HG02970 (cell line): Measurements from ENCODE around the gene GSE1.

Experiments
- ATAC-seq: cut with Tn5 transposase; IDR thresholded peaks from one replicate; pipeline ENCODE4 v1.9.1; 2021; ENCODE audit warnings: mild to moderate bottlenecking, moderate library complexity, moderate number of reproducible peaks; ENCODE audit not compliant: unreplicated experiment, low FRiP score

GSE1 gene

DNA sequence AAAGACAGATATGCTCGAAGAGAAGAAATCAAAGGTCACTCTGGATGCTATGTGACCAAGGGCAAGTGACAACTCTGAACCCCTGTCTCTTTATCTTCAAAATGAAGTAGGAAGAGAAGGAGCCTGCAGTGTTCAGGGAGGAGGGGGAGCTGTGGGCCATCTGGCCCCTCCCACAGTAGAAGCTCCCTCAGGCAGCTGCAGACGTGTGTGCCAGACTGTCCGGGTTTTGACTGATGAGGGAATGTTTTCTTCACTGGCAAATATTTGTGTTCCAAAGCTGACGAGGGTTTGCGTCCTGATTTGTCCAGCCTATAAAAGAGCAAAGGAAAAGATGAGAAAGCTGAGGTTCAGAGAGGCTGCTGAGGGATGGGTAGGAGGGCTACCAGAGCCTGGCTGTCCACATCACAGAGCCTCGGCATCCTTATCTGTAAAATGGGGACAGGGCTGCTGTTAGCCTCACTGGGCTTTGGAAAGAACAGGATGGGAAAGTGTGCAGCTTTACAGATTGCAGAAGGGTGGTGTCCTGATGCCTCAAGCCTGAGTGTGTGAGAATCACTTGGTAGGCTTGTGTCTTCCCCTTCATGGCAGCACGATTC, 77.4 kb downstream of the GSE1 start:
- no peak for ATAC-seq

DNA sequence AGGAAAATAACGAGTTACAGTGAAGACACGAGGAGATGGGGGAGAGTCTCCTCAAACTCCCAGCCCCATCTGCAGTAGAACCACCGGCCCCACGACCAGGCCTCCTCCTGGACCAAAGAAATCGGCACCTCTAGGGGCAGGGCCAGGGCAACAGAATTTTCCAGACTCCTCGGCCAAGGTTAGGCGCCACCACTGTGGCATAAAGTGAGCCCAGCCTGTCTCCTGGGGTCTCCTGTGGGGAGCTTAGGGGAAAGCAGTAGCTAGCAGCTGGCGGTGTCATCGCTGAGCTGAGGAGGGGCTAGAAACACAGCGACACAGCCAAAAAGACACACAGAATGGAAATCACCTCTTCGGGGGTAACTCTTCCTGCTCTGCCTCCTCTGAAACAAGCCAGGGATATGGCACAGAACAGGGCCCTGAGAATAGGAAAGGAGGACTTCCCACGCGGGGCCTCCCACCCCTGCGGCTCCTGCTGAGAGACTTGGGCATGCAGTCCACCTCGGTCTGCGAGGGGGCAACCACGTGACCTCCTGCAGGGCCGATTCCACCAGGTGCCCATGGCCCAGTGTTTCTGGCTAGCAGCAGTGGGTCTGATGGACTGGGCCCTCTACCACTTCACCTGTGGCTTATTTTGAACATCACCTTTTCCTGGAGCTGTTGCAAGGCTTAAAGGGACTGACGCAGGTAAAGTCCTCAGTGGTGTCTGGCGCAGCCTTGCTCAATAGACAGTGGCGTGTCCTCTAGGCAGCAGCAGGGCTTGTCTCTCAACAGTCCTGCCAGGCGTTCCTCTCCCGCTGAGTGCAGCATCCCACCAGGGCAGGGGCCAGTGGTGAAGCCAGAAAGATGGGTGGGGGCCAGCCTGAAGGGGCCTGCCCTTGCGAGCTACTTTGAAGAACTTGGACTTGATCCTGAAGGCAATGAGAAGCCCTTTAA, 82.3 kb downstream of the GSE1 start:
- no peak for ATAC-seq

DNA sequence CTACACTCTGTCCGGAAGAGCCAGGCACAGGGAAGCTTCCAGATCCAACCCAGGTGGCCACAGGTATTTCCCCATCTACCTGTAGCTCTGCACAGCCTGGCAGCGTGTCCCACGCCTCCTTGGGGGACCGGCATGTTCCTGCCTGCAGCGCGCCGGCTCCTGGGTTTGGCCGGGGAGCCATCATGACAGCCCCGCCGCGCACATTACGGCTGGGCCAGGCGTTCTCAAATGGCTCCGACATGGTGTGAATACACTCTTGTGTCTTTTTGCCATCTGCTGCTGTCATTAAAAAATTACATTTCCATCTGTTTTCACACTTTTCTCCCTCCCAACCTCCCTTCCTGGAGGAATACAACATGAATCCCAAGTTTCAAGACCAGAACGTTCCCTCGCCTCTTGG, 83.7 kb downstream of the GSE1 start:
- no peak for ATAC-seq

DNA sequence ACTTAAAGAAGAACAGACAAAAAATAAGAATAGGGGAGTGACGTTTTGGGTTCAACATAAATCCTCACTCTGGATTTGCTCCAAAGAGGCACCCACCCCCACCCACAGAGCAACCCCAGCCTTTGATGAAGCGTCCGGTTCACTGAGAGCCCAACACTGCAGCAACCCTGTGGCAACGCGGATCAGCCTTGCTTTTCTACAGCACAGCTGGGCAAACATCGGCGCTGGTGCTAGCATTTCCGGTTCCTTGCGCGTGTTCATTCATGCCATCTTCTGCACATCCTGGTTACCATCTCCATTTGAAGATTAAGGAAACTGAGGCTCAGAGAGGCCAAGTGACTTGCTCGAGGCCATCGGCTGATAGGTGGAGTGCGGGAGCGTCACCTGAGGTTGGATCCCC, 84.3 kb downstream of the GSE1 start:
- no peak for ATAC-seq

DNA sequence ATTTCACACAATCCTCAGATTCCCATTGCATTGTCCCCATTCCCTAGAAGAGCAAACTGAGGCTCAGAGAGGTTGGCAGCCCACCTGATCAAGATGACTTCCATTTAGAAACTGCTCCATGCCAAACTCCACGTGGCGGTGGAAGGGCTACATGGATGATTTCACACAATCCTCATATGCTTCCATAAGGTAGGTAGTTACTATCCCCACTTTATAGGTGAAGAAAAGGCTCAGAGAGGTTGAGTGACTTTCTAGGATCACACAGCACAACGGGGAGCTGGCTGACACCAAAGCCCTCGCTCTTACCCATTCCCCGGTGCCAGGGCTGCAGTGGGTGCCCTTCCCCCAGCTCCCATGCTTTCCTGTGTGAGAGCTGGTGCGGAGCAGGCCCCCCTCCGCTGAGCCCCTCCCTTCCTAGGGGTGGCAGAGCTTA, 85.4 kb downstream of the GSE1 start:
- ATAC-seq = no peak

DNA sequence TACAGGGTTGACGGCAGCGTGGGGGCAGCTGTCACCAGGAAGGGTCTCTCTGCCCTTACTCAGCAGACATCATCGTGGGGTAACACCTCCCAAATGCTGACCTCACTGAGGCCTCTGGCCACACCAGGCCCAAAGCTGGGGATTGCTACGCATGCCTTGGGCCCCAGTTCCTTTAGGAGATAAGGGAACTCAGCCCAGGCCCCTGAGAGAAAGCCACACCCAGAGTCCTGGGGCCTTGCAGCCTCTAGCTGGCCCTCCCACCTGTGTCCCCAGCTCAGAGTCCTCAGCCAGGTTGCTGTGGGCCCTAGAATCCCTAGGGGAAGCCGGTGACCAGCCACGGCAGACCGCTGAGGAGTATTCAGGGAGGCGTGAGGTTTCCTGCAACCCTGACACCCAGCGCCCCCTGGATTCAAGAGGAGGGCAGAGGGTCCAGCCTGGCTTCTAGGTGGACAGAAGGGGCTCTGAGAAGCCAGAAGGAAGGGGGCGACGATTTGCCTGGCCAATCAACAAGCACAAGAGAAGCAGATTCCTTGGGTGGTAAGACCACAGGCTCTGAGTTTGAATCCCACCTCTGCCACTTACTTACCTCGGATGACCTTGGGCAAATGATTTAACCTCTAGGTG, 85.9 kb downstream of the GSE1 start:
- ATAC-seq = no peak

DNA sequence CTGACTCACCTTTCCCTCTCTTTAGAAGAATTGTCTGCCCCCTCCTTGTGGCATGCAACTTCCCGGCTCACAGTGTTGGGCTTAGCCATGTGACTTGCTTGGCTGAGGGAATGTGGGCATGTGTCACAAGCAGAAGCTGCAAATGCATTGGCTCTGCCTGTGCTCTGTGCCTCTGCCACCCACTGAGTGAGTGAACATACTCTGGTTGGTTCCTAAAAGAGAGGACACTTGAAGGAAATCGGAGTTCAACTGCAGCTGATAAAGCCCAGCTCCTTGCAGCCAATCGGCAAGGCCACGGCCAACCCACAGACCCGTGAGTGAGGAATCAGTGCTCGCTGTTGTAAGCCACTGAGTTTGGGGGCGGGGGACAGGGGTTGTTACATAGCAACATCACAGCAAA, 86.5 kb downstream of the GSE1 start:
- no peak for ATAC-seq

DNA sequence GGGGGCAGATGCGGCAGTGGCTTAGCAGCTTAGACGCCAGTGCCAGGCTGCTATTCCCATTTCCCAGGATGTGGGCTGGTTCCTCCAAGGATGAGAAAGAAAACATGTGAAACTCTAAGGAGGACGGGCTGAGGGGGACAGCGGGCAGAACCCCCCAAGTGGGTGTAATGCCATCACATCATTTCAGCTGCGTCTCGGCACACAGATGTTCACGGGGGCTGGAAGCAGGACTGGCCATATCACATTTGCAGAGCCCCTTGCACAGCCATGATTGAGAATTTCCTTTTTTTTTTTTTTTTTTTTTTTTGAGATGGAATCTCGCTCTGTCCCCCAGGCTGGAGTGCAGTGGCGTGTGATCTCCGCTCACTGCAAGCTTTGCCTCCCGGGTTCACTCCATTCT, 90.9 kb downstream of the GSE1 start:
- no peak for ATAC-seq

DNA sequence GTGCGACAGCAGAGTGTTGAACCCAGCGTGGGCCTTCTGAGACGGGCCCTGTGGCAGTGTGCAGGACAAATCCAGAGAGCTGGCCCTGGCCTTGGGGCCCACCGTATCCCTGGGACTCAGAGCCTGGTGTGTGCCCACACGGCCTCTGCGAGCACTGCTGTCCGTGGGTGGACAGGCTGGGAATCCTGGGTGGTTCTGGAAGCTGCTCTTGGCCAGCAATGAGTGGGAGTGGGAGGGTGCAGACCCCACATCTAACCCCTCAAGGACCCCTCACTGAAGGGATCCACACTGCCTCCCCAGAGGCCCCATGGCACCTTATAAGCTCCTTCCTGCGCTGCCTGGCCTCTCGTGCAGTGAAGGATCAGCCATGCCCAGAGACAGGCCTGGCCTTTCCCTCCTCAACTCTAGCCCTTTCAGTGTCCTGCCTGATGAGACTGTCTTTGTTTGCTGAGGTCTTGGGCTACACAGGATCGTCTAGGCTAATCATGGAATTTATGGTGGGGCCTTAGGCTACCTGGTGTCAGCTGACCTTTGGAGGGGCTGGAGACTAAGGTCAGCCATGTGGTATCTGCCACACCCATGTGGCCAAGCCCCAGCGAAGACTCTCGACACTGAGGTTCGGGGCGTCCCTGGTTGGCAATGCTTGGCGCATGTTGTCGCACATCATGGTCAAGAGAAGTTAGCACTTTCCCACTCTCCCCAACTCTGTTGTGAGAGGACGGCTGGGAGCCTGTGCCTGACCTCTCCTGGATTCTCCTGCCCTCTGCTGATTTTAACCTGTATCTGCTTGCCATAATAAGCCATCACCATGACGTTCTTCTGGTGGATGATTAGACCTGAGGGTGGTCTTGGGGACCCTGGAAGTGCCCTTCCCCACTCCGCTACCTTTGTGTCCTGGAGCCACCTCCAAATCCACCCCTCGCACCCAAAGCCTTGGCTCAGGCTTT, 92.1 kb downstream of the GSE1 start:
- ATAC-seq = no peak

DNA sequence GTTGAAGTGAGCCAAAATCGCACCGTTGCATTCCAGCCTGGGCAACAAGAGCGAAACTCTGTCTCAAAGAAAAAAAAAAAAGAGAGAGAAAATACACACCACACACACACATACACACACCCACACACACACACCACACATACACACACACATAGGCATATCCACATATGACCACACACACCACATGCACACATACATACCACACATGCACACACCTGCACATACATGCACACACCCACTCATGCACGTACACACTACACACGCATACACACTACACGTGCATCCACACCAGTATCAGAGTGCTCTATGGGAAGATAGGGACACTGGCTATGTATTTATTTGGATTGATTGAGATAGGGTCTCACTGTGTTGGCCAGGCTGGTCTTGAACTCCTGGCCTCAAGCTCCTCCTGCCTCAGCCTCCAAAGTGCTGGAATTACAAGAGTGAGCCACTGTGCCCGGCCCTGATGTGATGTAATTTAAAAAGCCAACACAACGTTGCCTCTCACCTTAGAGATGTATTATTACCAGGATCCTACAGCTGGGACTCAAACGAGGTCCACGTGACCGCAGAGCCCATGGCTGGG, 93.4 kb downstream of the GSE1 start:
- ATAC-seq = no peak

DNA sequence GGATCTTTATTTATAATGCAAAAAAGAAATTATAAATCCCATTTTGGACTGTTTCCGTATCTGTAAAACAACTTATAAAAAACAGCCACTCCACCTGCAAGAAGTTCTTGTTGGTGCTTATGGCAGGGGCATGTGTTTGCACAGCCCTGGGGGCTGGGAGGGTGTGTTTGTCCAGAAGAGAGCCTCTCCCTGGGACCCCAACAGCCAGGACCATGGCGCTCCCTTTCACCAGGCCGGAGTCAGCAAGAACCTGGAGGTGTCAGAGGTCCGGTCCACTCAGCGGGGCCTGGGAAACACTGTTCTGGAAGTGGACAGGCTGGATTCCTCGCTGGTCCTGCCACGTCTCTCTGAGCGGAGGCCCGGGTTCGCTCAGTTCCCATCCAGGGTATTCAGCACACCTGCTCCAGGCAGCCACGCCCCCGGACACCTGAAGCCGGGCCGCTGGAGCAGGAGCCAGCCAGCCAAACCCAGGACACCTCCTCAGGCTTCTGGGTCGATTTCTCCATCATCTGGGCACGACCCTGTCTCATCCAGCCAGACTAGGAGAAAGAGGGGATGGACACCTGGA, 94.5 kb downstream of the GSE1 start:
- ATAC-seq = no peak

DNA sequence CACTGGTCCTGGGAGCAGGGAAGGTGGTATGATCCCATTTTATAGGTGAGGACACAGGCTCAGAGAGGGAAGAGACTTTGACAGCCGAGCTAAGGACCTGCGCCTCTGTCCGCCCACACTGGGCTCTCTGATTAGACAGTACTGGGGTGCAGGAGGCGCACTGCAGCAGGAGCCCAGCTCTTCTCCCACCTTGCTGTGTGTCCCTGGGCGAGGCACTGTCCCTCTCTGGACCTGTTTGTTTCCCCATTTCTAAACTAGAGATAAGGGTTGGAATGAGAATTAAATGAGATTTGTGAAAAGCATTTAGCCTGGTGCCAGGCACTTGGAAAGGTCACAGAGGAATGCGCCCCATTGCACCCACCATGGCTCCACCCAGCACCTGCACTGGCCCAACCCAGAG, 95.2 kb downstream of the GSE1 start:
- ATAC-seq = no peak

DNA sequence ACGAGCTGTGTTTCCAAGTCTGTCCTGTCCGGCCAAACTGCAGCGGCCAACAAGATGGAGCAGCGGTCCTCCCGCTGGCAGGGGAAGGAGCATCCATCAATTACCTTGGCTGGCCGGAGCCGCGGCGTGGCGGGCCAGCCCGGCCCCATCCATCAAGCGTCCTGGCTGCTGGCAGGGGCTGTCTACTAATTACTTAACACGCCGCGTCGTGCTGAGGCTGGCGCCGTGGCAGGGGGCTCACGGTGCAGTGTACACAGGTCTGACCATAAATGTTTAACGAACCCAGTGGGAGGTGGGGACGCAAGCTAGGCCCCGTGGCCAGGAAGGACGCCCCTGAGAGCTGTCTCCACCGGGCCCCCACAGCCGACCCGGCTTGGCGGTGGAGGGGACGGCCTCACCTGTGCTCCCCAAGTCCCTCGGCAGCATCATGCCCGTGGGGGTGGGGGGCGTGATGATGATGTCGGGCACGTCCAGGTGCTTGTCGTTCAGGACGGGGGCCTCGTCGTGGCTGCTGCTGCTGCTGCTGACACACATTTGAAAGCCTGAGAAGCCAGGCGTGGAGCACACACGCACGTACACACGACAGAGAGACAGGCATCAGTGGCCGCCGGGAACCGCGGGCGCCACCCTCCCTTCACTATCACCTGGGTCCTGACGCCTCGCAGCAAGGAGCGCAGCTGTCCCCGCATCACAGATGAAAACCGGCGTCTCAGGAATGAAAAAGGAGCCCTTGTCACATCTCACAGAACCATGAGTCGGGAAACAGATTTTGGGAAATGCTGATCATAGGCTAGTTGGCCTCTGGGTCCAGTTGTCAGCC, 96.9 kb downstream of the GSE1 start:
- ATAC-seq = no peak

DNA sequence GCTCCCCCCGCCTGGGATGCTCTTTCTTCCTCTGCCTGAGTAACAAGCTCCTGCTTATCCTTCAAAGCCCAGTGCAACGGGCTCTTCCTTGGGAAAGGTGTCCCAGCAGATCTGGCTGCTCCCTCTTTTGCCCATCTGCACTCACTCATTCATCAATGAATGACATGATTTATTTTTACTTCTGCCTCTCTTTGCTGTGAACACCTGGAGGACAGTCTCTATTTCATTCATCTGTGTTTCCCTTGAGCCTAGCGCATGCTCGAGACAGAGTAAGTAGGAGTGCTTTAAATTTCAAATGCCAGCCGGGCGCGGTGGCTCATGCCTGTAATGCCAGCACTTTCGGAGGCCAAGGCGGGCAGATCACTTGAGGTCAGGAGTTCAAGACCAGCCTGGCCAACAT, 97.6 kb downstream of the GSE1 start:
- ATAC-seq = no peak

DNA sequence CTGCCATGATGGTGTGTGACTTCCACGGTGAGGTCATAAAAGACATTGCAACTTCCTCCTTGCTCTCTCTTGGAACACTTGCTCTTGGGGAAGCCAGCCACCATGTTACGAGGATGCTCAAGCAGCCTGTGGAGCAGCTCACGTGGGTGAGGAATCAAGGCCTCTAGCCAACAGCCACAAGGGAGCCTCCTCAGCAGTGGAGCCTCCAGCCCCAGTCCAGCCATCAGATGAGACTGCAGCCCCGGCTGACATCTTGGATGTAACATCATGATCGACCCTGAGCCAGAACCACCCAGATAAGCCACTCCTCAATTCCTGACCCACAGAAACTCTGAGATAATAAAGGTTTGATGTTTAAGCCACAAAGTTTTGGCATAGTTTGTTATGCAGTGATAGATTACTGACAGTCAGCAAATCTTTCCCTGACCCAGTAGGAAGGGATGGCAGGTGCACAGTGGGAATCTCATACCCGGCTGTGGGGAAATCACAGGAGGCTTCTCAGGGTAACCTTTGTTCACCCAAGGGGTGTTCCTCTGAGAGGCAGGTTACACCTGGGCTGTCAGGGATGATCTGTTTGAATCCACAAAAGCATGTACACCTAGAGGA, 99.0 kb downstream of the GSE1 start:
- ATAC-seq = no peak

DNA sequence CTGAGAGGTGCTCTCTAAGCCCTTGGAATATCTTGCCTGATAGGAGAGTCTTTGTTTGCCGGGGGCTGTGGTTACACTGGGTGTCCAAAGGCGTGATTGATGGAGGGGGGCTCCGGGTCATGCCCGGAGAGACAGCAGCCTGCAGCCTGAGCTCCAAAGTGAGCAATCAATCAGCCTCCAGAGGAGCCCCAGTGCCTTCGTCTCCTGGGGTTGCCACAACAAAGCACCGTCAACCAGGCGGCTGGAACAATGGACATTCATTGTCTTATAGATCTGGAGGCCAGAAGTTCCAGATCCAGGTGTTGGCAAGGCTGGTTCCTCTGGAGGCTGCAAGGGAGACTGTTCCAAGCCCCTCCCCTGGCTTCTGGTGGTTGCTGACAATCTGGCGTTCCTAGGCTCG, 99.7 kb downstream of the GSE1 start:
- no peak for ATAC-seq

DNA sequence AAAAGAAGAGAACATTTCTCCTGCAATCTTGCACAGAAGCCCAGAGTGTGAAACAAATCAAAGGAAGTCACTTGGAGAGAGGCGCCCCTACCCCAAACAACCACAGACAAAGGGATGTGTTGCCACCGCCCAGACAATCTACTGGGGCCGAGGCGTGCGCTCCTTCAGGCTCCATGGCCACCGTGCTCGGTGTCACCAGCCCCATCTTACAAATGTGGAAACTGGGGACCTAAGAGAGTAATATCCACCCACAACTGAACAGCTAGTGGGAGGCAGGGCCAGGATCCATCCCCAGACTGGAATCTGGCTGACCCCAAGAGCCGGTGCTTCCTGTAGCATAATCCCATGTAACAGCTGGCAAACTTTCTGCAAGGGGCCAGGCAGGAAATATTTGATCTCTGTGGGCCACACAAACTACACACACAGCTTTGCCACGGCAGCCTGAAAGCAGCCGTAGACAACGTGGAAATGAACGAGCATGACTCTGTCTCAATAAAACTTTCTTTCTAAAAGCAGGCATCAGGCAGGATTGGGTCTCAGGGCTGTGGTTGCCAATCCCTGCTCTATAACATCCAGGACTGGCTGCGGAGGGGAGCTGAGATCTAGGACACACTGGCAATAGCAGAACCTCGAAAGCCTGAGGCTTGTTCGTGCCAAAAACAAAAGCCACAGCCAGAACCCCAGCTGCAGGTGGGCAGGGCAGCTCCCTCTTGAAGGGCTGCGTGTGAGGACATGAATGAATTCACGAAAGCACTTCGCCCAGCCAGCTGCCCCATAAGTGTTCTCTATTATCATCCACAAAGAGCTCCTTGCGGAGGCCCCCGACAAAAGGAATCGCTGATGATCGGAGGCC, 102.3 kb downstream of the GSE1 start:
- no peak for ATAC-seq
